Lower leg skin (tissue), 4 donors: ENCODE measurements around the gene SHFL. TPM values are rescaled to one million over a fixed set of nuclear protein-coding genes. Genes with fewer than 3 reads are reported as not detected.

Experiments
- DNase-seq, 2 donors: peaks; one replicate each; pipeline ENCODE4 v3.0.0-alpha.2; 2019; ENCODE audit warnings: low spot score in 2 of 2
- H3K4me3 ChIP-seq: fragments of 200-600 bp; sonication (generic); 2 replicates; pipeline ENCODE4 v1.5.1; 2017; ENCODE audit warnings: mild to moderate bottlenecking, low read depth; ENCODE audit not compliant: poor library complexity, severe bottlenecking
- POLR2A ChIP-seq, 2 donors: fragments of 450-650 bp; IDR thresholded peaks; one replicate each; pipeline ENCODE4 v1.6.1; 2016 to 2017; ENCODE audit warnings: antibody characterized with exemption in 2 of 2, mild to moderate bottlenecking in 1 of 2, moderate library complexity in 1 of 2
- WGBS, 2 donors: methylation state at CpG; one replicate each; pipeline ENCODE4 v1.1.5; 2018; 5-methylcytosine and 5-hydroxymethylcytosine counted together
- intact Hi-C: fragments of 100-400 bp; cut with DNase I; formaldehyde crosslinking; loops from one replicate; pipeline ENCODE4 v1.15.0; 2023; ENCODE audit warnings: low total_unique reads
- total RNA-seq, 4 donors: library from RNA; depleted of rRNA; stranded (reverse); fragments of >200 nt; gene quantifications; one replicate each; pipeline ENCODE4 v1.1.0, GENCODE V29; 2016
- TF ChIP-seq, protein P1 (sequence below), 3 donors: fragments of 450-650 bp; IDR thresholded peaks; one replicate each; pipeline ENCODE4 v1.5.1; 2016; ENCODE audit warnings: antibody characterized with exemption in 3 of 3, mild to moderate bottlenecking in 3 of 3, moderate library complexity in 2 of 3

SHFL gene
- total RNA-seq, 4 donors from 2014 or later, result 17.0 to 24.6 (median 23.3) TPM

DNA sequence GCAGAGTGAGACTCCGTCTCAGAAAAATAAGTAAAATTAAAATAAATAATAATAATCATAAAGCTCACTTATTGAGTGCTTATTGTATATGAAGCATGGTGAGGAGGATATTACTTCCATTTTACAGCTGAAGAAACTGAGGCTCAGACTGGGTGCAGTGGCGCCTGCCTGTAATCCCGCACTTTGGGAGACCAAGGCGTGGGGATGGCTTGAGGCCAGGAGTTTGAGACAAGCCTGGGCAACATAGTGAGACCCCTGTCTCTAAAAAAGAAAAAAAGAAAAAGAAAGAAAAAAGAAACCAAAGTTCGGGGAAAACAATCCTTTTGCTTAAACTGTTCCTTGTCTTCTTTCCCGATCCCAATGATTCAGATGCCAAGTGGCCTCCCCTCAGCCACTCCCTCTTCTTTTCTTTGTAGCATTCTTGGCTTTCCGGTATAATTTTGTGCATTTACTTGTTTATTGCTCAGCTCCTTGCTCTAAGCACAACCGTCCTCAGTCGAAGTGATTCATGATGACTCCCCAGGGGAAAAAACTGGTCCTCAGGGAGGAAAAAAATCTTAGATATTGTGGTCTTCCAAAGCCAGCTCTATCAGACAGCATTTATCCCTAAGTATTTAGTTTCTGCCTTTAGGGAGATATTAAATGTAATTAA is 34.5 kb downstream of the SHFL start:
- TF ChIP-seq POLR2A (IDR thresholded peaks at IDR 0.05), result no peak
- TF ChIP-seq, protein P1, sequence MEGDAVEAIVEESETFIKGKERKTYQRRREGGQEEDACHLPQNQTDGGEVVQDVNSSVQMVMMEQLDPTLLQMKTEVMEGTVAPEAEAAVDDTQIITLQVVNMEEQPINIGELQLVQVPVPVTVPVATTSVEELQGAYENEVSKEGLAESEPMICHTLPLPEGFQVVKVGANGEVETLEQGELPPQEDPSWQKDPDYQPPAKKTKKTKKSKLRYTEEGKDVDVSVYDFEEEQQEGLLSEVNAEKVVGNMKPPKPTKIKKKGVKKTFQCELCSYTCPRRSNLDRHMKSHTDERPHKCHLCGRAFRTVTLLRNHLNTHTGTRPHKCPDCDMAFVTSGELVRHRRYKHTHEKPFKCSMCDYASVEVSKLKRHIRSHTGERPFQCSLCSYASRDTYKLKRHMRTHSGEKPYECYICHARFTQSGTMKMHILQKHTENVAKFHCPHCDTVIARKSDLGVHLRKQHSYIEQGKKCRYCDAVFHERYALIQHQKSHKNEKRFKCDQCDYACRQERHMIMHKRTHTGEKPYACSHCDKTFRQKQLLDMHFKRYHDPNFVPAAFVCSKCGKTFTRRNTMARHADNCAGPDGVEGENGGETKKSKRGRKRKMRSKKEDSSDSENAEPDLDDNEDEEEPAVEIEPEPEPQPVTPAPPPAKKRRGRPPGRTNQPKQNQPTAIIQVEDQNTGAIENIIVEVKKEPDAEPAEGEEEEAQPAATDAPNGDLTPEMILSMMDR (IDR thresholded peaks at IDR 0.05), result no peak
- no peak overlapping the region for H3K4me3 ChIP-seq
- intact Hi-C loops, result no loop called here
- 24 to 32% methylated on average over 9 of the region's 9 CpGs for WGBS, 2 donors
- no peak for DNase-seq

DNA sequence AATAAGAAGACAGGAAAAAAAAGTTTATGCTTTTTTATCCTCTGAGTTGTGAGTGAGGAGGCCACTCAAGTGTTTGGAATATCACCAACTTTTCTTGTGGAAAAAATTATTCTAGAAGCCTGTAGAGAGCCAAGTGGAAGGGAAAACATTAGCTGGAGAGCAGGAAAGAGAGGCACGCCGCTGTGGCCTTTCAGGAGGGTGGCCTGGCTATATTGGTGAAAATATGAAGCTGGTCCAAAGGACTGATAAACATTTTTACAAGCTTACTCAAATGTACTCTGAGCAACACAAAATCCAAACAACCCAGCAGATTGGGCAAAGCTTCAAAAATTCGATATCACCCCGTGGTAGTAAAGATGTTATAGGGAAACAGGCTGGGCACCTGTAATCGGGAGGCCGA is 35.9 kb downstream of the SHFL start:
- no peak for TF ChIP-seq POLR2A (IDR thresholded peaks at IDR 0.05)
- TF ChIP-seq, protein P1 (IDR thresholded peaks at IDR 0.05), result no peak
- intact Hi-C loops, result no loop called here
- no peak for DNase-seq
- WGBS, 2 donors, result 49 to 58% methylated on average over 6 of the region's 6 CpGs
- no peak overlapping the region for H3K4me3 ChIP-seq

DNA sequence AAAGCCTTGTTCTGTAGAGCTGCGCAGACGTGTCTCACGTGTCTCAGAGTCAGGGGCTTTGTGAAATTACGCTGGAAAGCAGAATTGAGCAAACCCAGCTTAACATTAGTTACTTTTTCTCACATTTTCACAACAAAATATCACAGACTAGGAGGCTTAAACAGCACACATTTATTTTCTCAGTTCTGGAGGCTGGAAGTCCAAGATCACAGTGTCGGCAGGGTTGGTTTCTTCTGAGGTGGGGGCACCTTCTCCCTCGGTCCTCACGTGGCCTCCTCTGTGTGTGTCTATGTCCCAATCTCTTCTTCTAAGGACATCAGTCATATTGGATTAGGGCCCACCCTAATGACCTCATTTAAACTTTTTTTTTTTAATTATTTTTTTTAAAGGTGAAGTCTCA is 38.3 kb downstream of the SHFL start:
- DNase-seq, result no peak
- no peak overlapping the region for H3K4me3 ChIP-seq
- TF ChIP-seq, protein P1 (IDR thresholded peaks at IDR 0.05), result no peak
- intact Hi-C loops, result no loop called here
- WGBS, 2 donors, result 91 to 95% methylated on average over 7 of the region's 7 CpGs

DNA sequence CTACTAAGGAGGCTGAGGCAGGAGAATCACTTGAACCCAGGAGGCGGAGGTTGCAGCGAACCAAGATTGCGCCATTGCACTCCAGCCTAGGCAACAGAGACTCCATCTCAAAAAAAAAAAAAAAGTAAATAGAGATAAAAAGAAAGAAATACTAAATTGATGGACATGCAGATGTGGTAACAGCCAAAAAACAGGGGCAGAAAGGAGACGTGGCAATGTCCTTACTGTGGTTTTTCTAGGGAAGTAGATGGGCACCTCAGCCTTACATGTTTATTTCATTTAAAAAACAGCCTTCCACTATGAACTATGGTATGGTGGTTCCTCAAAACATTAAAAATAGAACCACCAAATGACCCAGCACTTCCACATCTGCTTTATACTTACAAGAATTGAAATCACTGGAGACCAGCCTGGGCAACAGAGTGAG is 40.1 kb downstream of the SHFL start:
- TF ChIP-seq POLR2A (IDR thresholded peaks at IDR 0.05), result no peak
- TF ChIP-seq, protein P1 (IDR thresholded peaks at IDR 0.05), result no peak
- intact Hi-C loops, result no loop called here
- WGBS, 2 donors, result 82 to 91% methylated on average over 4 of the region's 4 CpGs
- H3K4me3 ChIP-seq, result no peak overlapping the region
- DNase-seq, result no peak

DNA sequence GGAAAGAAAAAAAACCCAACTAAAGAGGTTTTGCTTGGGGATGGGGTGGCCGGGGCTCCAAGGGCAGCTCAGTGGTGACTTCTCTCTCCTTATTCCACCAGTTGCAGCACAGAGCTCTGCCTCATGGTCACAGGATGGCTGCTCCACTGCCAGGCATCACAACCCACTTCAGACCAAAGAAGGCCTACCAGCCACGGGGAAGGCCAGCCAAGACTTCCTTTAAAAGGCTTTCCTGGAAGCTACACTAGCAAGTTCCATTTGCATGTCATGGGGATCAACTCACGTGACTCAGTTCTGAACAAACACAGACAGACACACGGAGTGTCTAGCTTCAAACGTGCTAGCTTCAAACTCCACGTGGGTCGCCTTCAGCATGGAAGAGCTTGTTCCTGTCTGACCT is 46.8 kb downstream of the SHFL start:
- intact Hi-C loops, result no loop called here
- DNase-seq, result no peak
- TF ChIP-seq, protein P1 (IDR thresholded peaks at IDR 0.05), result no peak
- TF ChIP-seq POLR2A (IDR thresholded peaks at IDR 0.05), result no peak
- H3K4me3 ChIP-seq, result no peak overlapping the region
- 87% methylated on average over 7 of the region's 7 CpGs for WGBS, 2 donors

DNA sequence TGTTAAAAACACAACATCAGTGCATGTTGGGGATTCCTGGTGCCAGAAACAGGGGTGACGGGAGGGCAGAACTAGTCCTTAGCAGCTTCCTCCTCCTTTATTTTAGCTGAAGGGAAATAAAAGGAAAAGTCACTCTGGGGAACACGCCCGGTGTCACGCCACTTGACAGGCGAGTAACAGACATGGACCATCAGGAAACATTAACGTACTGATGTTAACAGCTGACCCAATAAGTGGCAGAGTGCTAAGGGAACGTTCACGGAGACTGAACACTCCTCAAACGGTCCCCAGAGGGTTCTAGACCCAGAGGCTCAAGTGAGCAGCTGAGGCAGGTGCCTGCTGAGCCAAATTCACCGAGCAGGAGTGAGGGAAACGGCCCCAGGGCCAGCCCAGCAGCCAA is 47.5 kb downstream of the SHFL start:
- WGBS, 2 donors, result 87 to 92% methylated on average over 9 to 11 of the region's 11 CpGs
- TF ChIP-seq, protein P1 (IDR thresholded peaks at IDR 0.05), result no peak
- no peak for TF ChIP-seq POLR2A (IDR thresholded peaks at IDR 0.05)
- intact Hi-C loops, result no loop called here
- no peak for DNase-seq
- no peak overlapping the region for H3K4me3 ChIP-seq
